GM19193 (cell line): ENCODE measurements around the gene ALDH2.
A peak's percentile ranks its signal among the peaks of the same experiment; 100 is the strongest.

Source experiments
- POLR2A ChIP-seq: IDR thresholded peaks from 4 replicates; pipeline ENCODE4 v1.6.1; 2011; ENCODE audit not compliant: insufficient read depth, insufficient read length; ENCODE audit errors: extremely low read depth

The ALDH2 gene

DNA sequence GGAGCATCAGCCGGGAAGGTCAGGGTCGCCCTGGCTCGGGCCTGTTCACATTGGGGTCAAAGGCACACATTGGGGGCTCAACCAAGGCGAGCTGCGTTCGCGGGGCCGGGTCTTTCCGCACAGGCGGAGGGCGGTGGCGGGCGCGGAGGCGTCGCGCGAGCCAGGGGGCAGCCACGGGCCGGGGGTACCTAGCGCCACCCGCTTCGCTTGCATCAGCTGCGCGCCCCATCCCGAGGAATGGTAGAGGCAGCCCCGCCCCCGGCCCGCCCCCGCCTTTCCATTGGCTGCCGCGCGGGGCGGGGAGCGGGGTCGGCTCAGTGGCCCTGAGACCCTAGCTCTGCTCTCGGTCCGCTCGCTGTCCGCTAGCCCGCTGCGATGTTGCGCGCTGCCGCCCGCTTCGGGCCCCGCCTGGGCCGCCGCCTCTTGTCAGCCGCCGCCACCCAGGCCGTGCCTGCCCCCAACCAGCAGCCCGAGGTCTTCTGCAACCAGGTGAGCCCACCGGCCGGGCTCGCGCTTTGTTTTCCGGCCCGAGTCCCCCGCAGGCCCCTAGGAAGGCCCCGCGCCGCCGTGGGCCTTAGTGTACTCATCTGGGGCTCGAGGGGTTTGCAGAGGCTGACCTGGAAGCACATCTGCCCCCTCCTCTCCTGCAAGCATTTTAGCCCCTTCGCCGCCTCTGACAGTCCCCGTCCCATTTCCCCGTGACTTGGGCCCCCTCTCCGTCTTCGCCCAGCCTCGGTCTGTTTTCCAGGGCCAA lies at the start of gene ALDH2:
TSS of gene ALDH2 (plus strand) at position 326 of the 754 bp plus-strand sequence. CDS start at position 376, 50 bp downstream.
- peak; percentile 59 for TF ChIP-seq POLR2A

DNA sequence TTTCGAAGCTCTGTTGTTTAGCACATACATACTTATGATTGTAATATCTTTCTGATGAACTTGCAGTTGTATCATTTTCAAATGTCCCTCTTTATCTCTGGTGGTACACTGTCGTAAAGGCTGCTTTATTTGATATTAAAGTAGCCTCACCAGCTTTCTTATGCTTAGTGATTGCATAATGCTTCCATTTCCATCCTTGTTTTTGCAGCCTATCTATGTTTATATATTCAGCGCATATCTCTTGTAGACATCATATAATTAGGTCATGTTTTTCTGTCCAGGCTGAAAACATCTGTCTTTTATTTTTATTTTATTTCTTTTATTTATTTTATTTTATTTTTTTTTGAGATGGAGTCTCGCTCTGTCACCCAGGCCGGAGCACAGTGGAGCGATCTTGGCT lies 46.3 kb upstream of the ALDH2 start:
- TF ChIP-seq POLR2A, result no peak

DNA sequence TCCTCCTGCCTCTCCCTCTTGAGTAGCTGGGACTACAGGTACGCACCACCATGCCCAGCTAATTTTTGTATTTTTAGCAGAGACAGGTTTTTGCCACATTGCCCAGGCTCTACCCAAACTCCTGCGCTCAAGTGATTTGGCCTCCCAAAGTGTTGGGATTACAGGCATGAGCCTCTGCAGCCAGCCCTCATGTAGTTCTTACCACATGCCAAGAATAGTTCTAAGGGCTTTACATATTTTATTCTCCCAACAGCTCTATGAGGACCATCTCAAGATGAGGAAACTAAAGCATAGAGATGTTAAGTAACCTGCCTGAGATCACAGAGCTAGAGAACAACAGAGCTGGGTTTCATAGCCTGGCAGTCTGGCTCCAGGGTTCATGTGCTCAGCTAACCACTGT lies 37.9 kb upstream of the ALDH2 start:
- no peak for TF ChIP-seq POLR2A

DNA sequence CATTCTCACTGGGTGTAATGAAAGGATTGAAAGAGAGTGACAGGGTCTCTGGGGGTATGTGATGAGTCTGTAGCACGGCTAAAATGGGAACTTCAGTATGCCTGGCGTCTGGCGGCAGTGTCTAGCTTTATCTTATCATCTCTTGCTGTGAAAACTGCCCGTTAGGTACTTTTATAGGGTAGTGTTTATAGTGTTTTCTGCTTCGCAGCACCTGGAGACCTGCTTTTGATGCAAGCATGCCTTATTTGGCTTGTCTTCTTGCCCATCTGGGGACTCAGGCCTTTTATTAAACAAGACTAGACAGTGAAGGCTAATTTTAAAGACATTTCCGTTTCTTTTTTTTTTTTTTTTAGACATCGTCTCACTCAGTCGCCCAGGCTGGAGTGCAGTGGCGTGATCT lies 36.3 kb upstream of the ALDH2 start:
- no peak for TF ChIP-seq POLR2A

DNA sequence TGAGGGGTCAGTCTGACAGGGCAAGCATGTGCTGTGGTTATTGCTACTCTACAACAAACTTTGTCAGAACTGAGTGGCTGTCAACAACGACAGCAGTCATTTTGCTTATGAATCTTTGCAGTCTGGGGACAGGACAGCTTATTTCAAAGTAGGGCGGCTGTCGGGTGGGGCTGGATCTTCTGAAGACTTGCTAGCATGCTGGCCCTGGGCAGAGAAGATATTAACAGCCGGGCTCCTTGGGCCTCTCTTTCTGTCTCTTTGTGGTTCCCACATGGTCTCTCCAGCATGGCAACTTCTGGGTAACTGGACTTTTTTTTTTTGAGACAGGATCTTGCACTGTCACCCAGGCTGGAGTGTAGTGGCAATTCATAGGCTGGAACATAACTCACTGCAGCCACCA lies 33.9 kb upstream of the ALDH2 start:
- TF ChIP-seq POLR2A, result no peak

DNA sequence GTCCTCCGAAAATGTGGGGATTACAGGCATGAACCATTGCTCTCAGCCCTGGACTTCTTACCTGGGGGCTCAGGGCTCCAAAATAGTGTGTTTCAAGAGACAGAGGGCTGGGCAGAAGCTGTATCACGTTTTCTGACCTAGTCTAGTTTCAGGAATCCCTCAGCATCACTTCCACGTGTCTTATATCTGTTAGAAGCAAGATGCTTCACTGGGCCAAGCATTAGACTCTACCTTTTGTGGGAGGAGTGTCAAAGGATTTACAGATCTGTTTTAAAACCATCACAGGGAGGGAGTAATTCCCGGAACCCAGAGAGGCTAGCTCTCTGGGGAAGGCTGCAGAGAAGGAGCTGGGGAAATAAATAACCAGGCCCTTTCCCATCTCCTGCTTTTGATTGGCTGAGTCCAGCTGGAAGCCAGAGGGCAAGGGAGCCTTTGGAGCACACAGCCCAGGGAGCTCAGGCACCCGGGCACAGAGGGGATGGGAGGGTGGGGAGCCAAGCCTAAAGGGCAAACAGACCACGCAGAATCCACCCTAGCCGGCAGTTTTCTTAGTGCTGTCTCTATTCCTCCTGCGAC lies 33.3 kb upstream of the ALDH2 start:
- no peak for TF ChIP-seq POLR2A

DNA sequence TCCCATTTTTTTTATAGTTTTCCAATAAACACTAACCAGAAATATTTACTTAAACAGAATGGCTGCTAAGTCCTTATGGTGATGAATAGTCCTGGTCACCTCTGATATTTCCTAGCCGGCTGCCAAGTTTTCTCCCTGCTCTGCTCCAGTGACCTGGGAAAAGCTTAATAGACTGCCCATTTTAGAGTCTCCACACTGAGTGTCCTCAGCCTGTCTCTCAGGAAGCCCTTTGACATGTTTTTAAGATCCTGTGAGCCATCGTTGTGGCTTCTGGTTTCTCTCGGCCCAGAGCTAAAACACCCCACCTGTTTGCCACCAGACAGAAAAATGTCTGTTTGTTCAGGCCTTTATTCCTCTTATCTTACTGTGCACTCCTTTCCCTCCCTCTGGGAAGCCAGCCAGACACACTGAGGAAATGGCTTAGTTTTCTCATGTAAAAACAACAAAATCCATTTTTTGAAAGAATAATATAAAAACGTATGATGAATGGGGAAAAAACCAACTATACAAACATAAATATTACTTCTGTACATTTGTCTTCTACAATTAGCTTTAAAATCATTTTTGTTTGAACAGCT lies 25.4 kb upstream of the ALDH2 start:
- TF ChIP-seq POLR2A, result no peak

DNA sequence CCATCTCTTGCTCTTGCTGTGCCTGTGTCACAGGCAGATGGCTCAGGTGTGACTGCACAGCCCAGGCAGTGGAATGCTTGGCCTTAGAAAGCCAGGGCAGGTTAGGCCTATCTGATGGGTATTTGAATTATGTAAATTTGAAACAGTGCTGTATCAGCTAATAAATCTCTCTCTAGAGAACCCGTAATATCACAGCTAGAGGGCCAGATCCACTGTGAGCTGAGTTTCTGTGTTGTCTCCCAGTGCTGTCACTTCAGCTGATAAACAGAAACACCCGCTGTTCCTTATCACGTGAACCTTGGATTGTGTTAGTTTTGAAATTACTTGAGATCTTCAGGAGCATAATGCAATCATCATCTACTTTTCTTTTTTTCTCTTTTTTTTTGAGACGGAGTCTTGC lies 21.5 kb upstream of the ALDH2 start:
- no peak for TF ChIP-seq POLR2A

DNA sequence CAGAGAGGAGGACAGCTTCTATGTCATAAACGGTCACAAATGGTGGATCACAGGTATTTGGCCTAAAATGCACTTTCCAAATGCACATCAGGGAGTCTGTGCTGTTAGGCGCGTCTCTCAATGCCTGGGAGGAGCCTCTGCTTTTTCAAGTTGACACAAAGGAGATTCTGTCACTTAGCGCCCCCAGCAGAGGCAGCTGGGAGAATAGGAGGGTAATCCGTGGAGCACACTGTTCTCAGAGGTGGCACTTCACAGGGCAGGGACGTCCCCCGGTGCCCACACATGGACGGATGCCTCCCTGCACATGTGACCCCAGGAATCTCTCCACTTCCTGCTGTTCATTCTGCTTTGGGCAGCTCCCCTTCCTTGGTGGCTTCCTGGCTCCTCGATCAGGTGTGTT lies 19.4 kb upstream of the ALDH2 start:
- no peak for TF ChIP-seq POLR2A

DNA sequence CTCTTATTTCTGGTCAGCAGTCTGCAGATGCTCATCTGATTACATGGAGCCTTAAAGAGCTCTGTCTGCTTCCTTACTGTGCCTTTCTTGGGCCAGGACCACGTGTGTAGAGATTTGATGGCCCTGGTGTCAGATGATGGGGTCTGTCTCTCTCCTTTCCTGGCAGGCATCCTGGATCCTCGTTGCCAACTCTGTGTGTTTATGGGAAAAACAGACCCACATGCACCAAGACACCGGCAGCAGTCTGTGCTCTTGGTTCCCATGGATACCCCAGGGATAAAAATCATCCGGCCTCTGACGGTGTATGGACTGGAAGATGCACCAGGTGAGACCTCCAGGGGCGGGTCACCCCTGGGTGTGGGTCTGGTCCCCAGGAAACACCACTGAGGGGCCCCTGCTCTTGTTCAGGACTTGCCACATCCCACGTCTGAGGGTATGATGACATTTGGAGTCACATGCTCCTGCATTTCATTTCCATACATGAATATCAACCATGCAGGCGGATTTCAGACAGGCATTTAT lies 18.5 kb upstream of the ALDH2 start:
- no peak for TF ChIP-seq POLR2A

DNA sequence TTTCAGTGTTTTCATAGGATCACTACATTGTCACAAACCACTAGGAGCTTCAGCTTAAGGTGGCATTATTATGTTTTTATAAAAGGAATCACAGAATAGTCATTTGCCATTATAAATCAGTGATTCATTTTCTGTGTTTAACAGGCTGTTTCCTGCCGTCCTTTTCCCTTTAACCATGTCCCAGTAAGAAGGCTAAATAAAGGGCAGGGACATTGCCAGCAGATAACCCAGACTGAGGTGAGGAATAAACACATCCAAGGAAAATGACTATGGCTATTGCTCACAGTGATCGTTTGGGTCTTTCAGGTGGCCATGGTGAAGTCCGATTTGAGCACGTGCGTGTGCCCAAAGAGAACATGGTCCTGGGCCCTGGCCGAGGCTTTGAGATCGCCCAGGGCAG lies 17.9 kb upstream of the ALDH2 start:
- no peak for TF ChIP-seq POLR2A

DNA sequence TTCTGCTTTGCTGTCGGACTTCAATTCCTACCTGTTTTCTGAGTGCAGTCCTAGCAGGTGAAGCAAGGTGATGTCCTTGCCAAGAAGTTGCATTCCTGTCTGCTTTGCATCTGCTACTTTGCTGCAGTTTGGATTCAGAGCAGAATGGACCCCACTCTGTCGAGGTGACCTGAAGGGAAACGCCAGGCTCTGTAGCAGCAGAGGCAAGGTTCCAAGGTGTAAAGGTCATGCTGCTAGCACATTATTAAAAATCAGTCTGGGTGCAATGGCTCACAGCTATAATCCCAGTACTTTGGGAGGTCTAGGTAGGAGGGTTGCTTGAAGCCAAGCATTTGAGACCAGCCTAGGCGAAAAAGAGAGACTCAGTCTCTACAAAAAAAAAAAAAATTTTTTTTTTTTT lies 17.3 kb upstream of the ALDH2 start:
- no peak for TF ChIP-seq POLR2A

DNA sequence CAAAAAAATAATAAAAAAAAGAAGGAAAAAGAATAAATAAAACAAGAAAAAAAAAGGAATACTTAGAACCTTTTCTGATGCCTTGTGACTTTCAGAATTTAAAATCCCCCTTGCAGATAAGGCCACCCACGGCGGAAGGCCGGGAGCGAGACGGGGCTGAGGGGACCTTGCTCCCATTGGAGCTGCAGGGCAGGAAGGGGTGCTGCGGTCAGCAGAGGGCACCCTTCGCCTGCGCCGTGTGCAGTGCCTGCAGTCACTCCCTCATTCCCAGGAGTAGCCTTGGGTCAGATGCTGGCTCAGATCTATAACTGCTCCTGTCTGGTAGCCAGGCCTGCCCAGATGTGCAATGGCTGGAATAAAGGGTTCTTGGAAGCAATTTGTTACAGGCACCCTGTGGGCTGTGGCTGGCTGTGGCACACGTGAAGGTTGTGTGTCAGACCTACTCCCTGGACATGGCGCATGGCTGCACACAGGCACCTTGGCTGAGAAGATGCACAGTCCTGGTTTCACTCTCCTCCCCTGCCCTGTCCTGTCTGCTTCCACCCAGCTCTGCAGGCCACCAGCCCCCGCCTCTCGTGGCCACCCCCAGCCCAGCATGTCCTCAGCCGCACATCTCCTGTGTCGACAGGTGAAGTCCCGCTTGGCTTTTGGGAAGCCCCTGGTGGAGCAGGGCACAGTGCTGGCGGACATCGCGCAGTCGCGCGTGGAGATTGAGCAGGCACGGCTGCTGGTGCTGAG lies 13.4 kb upstream of the ALDH2 start:
- TF ChIP-seq POLR2A, result no peak

DNA sequence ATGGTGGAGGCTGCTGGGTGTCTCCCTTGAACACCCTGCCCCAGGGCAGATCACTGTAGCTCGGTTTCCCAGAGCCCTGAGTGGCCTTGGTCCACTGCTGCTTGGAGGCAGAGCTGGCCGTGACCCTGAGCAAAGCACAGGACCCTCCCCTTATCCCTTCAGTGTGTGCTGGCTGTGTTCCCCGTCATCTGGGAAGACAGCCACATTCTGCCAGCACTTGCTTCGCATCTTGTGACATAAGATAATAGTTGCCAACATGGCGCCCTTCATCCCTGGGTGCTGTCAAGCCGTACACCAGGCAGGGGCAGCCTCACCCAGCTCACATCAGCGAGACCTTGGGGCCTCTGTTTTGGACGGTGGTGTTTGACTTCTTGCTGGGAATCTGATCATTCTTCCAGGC lies 12.1 kb upstream of the ALDH2 start:
- no peak for TF ChIP-seq POLR2A

DNA sequence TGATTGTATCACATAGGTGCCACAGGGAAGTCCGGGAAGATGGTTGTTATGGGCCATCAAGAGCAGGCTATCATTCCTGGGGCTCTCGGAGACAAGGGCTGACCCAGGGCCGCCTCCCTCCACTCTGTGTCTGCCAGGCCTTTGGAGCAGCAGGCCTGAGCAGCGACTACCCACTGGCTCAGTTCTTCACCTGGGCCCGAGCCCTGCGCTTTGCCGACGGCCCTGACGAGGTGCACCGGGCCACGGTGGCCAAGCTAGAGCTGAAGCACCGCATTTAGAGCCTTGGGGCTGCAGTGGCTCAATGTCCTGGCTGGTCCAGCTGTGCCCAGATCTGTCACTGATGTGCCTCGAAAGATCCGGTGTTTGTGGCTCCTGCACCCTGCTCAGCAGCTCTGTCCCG lies 10.5 kb upstream of the ALDH2 start:
- no peak for TF ChIP-seq POLR2A
